ENCODE measurements around the gene KIAA1671. TPM values are rescaled to one million over a fixed set of nuclear protein-coding genes. Genes with fewer than 3 reads are reported as not detected.

The KIAA1671 gene
- polyA plus RNA-seq, 4 donors = 7.0 to 24.3 (median 14.7) TPM

DNA sequence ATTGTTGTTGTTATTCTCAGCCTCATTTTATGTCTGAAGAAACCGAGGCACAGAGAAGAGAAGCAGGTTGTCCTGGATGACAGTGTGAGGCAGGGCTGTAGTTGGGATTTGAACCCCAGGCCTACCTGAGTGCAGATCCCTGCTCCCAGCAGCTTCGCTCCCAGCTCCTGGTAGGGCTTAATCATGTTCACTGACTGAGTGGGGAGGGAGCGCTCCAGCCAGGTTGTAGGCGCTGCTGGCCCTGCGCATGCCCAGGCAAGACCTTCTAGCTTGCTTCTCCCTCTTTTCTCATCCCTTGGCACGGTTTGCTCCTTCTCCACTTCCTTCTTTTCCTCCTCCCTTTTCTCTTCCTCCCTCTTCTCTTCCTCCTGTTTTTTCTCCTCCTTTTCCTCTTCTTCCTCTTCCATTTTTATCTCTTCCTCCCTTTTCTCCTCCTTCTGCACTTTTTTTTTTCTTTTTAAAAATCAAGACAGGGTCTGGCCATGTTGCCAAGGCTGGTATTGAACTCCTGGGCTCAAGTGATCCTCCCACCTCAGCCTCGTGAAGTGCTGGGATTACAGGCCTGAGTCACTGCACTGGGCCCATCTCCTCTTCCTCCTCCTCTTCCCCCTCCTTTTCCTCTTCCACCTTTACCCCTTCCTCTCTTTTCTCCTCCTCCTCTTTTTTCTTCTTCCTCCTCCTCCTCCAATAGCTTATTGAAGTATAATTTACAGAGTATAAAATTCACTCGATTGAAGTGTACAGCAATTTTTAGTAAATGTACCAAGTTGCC is 109.3 kb downstream of the KIAA1671 start:
- H3K36me3 ChIP-seq (ENCODE audit: control insufficient read depth in 3 of 3, insufficient read depth in 2 of 3, low read depth in 1 of 3, low read length in 3 of 3) = peaks cover 0 to 45% (median 3%) of the 10 kb centered on the region in 3 donors
- no peak overlapping the region for H3K4me3 ChIP-seq (ENCODE audit: low read depth in 1 of 3, low read length in 3 of 3)
- FAIRE-seq (no peak), DNase-seq (no peak)
- H3K27ac ChIP-seq (ENCODE audit: low read depth in 1 of 3, low read length in 2 of 3) = no peak overlapping the region
- H3K4me1 ChIP-seq (ENCODE audit: control insufficient read depth in 3 of 3, insufficient read depth in 2 of 3, low read depth in 1 of 3, low read length in 2 of 3) = peaks cover 0 to 4% (median 0%) of the 10 kb centered on the region in 3 donors
- no peaks in the 10 kb centered on the region for H3K27me3 ChIP-seq (ENCODE audit: control insufficient read depth in 3 of 3, insufficient read depth in 3 of 3, low read length in 3 of 3)
- H3K9me3 ChIP-seq (ENCODE audit: control insufficient read depth in 2 of 2, insufficient read depth in 1 of 2, low read depth in 1 of 2, low read length in 1 of 2) = no peaks in the 10 kb centered on the region
- 77 to 79% (median 78%) methylated on average over 8 of the region's 8 CpGs for WGBS, 3 donors

DNA sequence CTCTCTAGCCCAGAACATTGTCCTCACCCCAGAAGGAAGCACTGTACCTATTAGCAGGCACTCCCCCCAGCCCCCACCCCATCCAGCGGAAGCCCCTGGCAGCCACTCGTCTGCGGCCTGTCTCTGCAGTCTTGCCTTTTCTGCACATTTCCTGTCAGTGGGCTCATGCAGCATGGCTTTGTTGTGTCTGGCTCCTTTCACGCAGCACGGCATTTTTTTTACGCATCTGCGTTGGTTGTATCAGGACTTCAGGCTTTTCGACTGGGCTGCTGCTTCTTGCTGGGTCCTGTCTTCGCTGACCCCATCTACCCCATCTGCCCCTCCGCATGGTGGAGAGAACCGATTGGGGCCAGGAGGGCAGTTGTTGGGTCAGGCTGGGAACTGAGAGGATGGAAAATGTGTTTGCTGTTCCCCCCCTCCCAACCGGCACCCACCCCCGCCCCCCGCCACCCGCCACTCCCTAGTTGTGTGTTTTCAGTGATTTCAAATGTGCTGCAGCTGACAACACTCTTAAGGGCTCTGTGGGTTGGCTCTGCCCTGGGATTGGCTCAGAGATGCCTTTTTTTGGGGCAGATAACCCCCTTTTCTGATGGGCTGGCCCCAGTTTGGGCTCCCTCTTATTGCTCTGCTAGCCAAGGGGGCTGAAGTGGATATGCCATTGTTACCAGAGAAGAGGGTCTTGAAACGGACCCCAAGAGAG is 110.0 kb downstream of the KIAA1671 start:
- peaks cover 0 to 45% (median 3%) of the 10 kb centered on the region in 3 donors for H3K36me3 ChIP-seq (ENCODE audit: control insufficient read depth in 3 of 3, insufficient read depth in 2 of 3, low read depth in 1 of 3, low read length in 3 of 3)
- H3K27ac ChIP-seq (ENCODE audit: low read depth in 1 of 3, low read length in 2 of 3) = peak overlapping the region in 1 of 3 donors; percentile 18
- no peak for FAIRE-seq
- H3K27me3 ChIP-seq (ENCODE audit: control insufficient read depth in 3 of 3, insufficient read depth in 3 of 3, low read length in 3 of 3) = no peaks in the 10 kb centered on the region
- H3K9me3 ChIP-seq (ENCODE audit: control insufficient read depth in 2 of 2, insufficient read depth in 1 of 2, low read depth in 1 of 2, low read length in 1 of 2) = no peaks in the 10 kb centered on the region
- H3K4me3 ChIP-seq (ENCODE audit: low read depth in 1 of 3, low read length in 3 of 3) = no peak overlapping the region
- no peaks in the 10 kb centered on the region for H3K4me1 ChIP-seq (ENCODE audit: control insufficient read depth in 3 of 3, insufficient read depth in 2 of 3, low read depth in 1 of 3, low read length in 2 of 3)
- 53 to 80% (median 63%) methylated on average over 15 to 16 of the region's 16 CpGs for WGBS, 3 donors
- peak in 1 of 2 donors; percentile 62 for DNase-seq

DNA sequence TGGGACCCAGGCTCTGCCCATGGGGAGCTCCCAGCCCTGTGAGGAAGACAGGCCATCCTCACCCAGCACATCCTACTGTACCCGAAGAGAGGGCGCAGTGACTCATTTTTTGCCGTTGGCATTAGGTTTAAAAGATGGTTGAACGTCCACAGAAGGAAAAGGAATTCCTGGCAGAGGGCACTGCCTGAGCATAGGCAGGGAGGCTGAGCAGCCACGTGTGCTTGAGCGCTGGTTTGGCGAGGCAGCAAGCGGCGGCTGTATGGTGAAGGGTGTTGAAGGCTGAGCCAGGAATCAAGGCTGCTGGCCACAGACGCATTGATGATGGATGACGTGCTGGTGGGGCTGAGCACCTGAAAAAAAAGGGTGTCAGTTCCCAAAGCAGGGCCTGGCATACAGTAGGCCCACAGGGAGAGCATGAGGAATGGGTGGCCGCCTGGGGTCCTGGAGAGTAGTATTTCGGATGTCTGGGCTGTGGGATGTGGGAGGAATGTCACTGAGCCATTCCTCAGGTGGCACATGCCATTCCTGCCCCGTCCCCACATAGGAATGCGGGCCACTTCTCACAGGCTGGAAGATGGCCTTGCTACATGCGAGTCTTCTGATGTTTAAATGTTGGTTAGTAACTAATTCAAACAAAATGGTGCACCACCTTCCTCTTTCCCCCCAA is 112.5 kb downstream of the KIAA1671 start:
- Histone ChIP-seq H3K4me1 (ENCODE audit: control insufficient read depth in 3 of 3, insufficient read depth in 2 of 3, low read depth in 1 of 3, low read length in 2 of 3) (peaks cover 0 to 1% (median 0%) of the 10 kb centered on the region in 3 donors), H3K27me3 (ENCODE audit: control insufficient read depth in 3 of 3, insufficient read depth in 3 of 3, low read length in 3 of 3) (no peaks in the 10 kb centered on the region), H3K4me3 (ENCODE audit: low read depth in 1 of 3, low read length in 3 of 3) (no peak overlapping the region), H3K36me3 (ENCODE audit: control insufficient read depth in 3 of 3, insufficient read depth in 2 of 3, low read depth in 1 of 3, low read length in 3 of 3) (peaks cover 0 to 45% (median 2%) of the 10 kb centered on the region in 3 donors), H3K27ac (ENCODE audit: low read depth in 1 of 3, low read length in 2 of 3) (no peak overlapping the region), H3K9me3 (ENCODE audit: control insufficient read depth in 2 of 2, insufficient read depth in 1 of 2, low read depth in 1 of 2, low read length in 1 of 2) (no peaks in the 10 kb centered on the region)
- DNase-seq (no peak), FAIRE-seq (no peak)
- WGBS, 3 donors = 73 to 90% (median 86%) methylated on average over 16 of the region's 16 CpGs

DNA sequence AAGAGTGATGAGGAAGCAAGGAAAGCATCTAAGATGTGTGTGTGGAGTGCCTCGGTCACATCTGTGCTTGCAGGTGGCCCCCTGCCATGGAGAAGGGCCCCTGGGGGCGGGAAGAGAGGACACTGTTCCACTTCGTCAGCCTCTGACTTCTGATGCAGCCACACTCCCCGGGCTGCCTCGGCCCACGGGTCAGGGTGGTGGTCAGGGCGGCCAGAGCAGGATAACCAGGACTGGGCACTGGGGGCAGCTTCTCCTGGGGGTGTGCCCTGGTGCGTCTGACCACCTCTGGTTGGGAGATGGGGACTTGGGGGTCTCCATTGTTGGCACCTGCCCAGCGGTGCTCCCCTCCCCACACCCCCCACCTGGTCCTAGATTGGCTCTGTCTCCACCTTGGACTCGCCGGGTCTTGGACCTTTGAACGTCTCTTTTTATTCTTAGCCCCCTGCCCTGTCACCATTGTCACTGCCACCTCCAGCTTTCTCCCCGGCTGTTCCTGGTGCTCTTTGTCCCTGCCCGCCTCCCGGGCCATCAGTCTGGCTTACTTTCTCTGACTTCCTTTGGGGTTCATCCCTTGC is 114.4 kb downstream of the KIAA1671 start:
- WGBS, 3 donors = 87 to 90% (median 89%) methylated on average over 11 to 15 of the region's 15 CpGs
- H3K9me3 ChIP-seq (ENCODE audit: control insufficient read depth in 2 of 2, insufficient read depth in 1 of 2, low read depth in 1 of 2, low read length in 1 of 2) = no peaks in the 10 kb centered on the region
- DNase-seq = no peak
- peaks cover 0 to 2% (median 0%) of the 10 kb centered on the region in 3 donors for H3K4me1 ChIP-seq (ENCODE audit: control insufficient read depth in 3 of 3, insufficient read depth in 2 of 3, low read depth in 1 of 3, low read length in 2 of 3)
- peaks cover 2 to 47% (median 3%) of the 10 kb centered on the region in 3 donors for H3K36me3 ChIP-seq (ENCODE audit: control insufficient read depth in 3 of 3, insufficient read depth in 2 of 3, low read depth in 1 of 3, low read length in 3 of 3)
- no peak overlapping the region for H3K4me3 ChIP-seq (ENCODE audit: low read depth in 1 of 3, low read length in 3 of 3)
- no peaks in the 10 kb centered on the region for H3K27me3 ChIP-seq (ENCODE audit: control insufficient read depth in 3 of 3, insufficient read depth in 3 of 3, low read length in 3 of 3)
- peak overlapping the region in 1 of 3 donors; percentile 64 for H3K27ac ChIP-seq (ENCODE audit: low read depth in 1 of 3, low read length in 2 of 3)
- no peak for FAIRE-seq

DNA sequence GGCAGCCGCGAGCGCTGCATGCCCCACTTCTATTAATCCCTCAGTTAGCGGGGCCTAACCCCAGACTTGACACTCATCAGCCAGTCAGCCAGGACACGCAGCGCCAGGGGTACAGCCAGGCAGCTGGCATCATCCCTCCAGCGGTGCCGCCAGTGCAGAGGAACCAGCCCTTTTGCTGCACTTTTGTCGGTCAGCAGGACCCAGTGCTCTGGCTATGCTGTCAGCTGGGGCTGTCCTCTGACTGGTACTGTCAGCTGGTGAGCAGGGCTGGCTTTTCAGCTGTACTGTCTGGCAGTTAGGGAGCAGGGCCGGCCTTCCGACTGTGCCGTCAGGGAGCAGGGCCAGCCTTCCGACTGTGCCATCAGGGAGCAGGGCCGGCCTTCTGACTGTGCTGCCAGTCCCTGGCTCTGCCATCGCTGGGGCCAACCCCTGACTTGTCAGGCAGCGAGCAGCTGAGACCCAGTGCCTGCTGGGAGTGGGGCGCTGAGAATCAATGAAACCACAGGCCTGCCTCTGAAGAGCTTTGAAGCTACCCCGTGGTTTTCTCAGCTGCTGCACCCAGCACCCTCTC is 115.4 kb downstream of the KIAA1671 start:
- DNase-seq = peak in 1 of 2 donors; percentile 54
- no peak for FAIRE-seq

DNA sequence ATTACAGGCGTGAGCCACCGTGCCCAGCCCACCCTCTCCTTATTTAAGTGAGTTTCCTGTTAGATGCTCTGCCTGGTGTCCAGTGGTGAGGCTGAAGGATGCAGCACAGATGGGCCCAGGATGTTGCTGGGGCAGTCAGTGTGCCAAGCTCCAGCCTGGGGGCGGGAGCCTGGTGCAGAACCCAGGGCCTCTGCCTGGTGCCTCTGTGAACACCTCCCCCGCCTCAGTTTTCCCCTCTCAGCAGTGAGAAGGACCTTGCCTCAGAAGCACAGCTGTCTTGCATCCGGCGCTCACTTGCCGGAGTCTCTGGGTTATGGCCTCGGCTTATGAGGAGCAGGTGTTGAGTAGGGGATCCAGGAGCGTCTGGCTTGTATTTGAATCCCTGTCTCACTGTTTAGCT is 116.2 kb downstream of the KIAA1671 start:
- H3K27ac ChIP-seq (ENCODE audit: low read depth in 1 of 3, low read length in 2 of 3) = peak overlapping the region in 2 of 3 donors; percentile 51 to 82
- H3K9me3 ChIP-seq (ENCODE audit: control insufficient read depth in 2 of 2, insufficient read depth in 1 of 2, low read depth in 1 of 2, low read length in 1 of 2) = no peaks in the 10 kb centered on the region
- DNase-seq (no peak), FAIRE-seq (no peak)
- H3K4me3 ChIP-seq (ENCODE audit: low read depth in 1 of 3, low read length in 3 of 3) = peak overlapping the region in 1 of 3 donors; percentile 10
- H3K36me3 ChIP-seq (ENCODE audit: control insufficient read depth in 3 of 3, insufficient read depth in 2 of 3, low read depth in 1 of 3, low read length in 3 of 3) = peaks cover 2 to 50% (median 3%) of the 10 kb centered on the region in 3 donors
- 72 to 82% (median 79%) methylated on average over 9 of the region's 9 CpGs for whole genome bisulfite sequencing, 3 donors
- H3K27me3 ChIP-seq (ENCODE audit: control insufficient read depth in 3 of 3, insufficient read depth in 3 of 3, low read length in 3 of 3) = no peaks in the 10 kb centered on the region
- H3K4me1 ChIP-seq (ENCODE audit: control insufficient read depth in 3 of 3, insufficient read depth in 2 of 3, low read depth in 1 of 3, low read length in 2 of 3) = peaks cover 0 to 2% (median 0%) of the 10 kb centered on the region in 3 donors

More for the DNA sequence above, 115.4 kb downstream of the KIAA1671 start:
- peaks cover 2 to 50% (median 3%) of the 10 kb centered on the region in 3 donors for H3K36me3 ChIP-seq (ENCODE audit: control insufficient read depth in 3 of 3, insufficient read depth in 2 of 3, low read depth in 1 of 3, low read length in 3 of 3)
- 73 to 79% (median 78%) methylated on average over 18 of the region's 18 CpGs for WGBS, 3 donors
- H3K27ac ChIP-seq (ENCODE audit: low read depth in 1 of 3, low read length in 2 of 3) = peak overlapping the region in 2 of 3 donors; percentile 62 to 64
- no peak overlapping the region for H3K4me3 ChIP-seq (ENCODE audit: low read depth in 1 of 3, low read length in 3 of 3)
- no peaks in the 10 kb centered on the region for H3K9me3 ChIP-seq (ENCODE audit: control insufficient read depth in 2 of 2, insufficient read depth in 1 of 2, low read depth in 1 of 2, low read length in 1 of 2)
- peaks cover 0 to 2% (median 0%) of the 10 kb centered on the region in 3 donors for H3K4me1 ChIP-seq (ENCODE audit: control insufficient read depth in 3 of 3, insufficient read depth in 2 of 3, low read depth in 1 of 3, low read length in 2 of 3)
- no peaks in the 10 kb centered on the region for H3K27me3 ChIP-seq (ENCODE audit: control insufficient read depth in 3 of 3, insufficient read depth in 3 of 3, low read length in 3 of 3)

DNA sequence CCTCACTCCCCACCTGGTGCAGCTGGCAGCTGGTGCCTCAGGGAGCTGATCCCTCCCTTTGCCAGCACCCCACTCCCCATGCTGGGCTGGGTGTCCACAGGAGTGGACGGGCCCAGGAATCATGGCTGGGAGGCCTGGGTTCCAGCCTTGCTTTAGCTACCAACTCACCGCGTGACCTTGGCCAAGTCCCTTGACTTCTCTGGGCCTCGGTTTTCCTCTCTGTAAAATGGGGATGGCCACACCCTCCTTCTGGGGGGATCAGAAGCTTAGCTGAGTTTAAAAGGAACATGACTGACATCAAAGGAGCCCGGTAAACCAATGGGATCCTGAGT is 116.9 kb downstream of the KIAA1671 start:
- peak overlapping the region in 1 of 3 donors; percentile 69 for H3K27ac ChIP-seq (ENCODE audit: low read depth in 1 of 3, low read length in 2 of 3)
- H3K9me3 ChIP-seq (ENCODE audit: control insufficient read depth in 2 of 2, insufficient read depth in 1 of 2, low read depth in 1 of 2, low read length in 1 of 2) = no peaks in the 10 kb centered on the region
- no peak for DNase-seq
- H3K4me1 ChIP-seq (ENCODE audit: control insufficient read depth in 3 of 3, insufficient read depth in 2 of 3, low read depth in 1 of 3, low read length in 2 of 3) = peaks cover 0 to 2% (median 0%) of the 10 kb centered on the region in 3 donors
- FAIRE-seq = no peak
- WGBS, 3 donors = 83 to 87% (median 84%) methylated on average over 5 of the region's 5 CpGs
- peak overlapping the region in 1 of 3 donors; percentile 9 for H3K4me3 ChIP-seq (ENCODE audit: low read depth in 1 of 3, low read length in 3 of 3)
- no peaks in the 10 kb centered on the region for H3K27me3 ChIP-seq (ENCODE audit: control insufficient read depth in 3 of 3, insufficient read depth in 3 of 3, low read length in 3 of 3)
- peaks cover 2 to 46% (median 3%) of the 10 kb centered on the region in 3 donors for H3K36me3 ChIP-seq (ENCODE audit: control insufficient read depth in 3 of 3, insufficient read depth in 2 of 3, low read depth in 1 of 3, low read length in 3 of 3)

Data from small intestine (tissue), 7 donors.